HT-29 (cell line): ENCODE results near the gene CDC25B. TPM values are rescaled to one million over a fixed set of nuclear protein-coding genes. Genes with fewer than 3 reads are reported as not detected.
"Not testable (repeated sequence)": the region's sequence is repeated elsewhere in the genome, so short reads cannot be mapped to it uniquely, and the experiment has no call there.

Experiments
- DNase-seq: peaks from one replicate; pipeline ENCODE4 v3.0.0-alpha.2; 2015; ENCODE audit warnings: low spot score
- total RNA-seq: library from RNA; depleted of rRNA; stranded (reverse); fragments of >200 nt; shearing (Covaris generic); gene quantifications from 2 replicates; pipeline ENCODE4 v1.2.3, GENCODE V29; 2014; rRNA removed

The CDC25B gene
- total RNA-seq, 1 experiment from 2014 or later = 71.1 TPM

DNA sequence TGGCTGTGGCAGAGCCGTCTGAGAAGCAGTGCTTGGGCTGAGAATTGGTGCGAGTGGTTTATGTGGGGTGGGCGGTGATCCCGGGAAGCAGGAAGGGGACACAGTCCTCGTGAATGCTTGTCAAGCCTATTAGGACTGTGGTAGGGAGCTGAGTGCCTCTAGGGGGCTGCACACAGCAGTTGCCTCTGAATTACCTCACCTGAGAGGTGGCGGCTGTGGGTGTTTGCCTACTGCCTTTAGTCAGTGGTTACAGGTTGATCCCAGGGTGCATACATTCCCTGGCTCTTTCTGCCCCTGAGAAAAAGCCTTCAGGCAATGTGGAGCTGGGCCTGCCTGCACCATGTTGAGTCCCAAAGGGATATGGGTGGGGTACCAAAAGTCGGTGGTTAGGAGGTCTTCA lies 29.4 kb downstream of the CDC25B start:
- no peak for DNase-seq

DNA sequence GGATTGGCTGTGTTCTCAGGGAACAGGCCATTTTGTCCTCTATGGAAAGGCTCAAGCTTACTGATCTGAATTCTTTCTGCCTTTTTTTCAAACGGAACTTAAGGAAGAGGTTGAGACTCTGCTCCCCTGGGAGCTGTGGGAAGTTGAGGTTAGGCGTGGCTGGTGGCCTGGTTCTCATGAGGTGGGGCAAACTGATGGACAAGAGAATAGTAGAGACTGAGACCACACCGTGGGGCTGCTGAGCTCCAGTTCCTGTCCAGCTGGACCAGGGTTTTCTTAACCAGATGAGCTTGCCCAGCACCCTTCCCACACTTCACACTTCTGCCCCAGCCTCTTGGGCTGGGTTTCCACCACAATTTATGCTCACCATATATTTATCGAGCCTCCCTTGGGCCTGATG lies 30.3 kb downstream of the CDC25B start:
- no peak for DNase-seq

DNA sequence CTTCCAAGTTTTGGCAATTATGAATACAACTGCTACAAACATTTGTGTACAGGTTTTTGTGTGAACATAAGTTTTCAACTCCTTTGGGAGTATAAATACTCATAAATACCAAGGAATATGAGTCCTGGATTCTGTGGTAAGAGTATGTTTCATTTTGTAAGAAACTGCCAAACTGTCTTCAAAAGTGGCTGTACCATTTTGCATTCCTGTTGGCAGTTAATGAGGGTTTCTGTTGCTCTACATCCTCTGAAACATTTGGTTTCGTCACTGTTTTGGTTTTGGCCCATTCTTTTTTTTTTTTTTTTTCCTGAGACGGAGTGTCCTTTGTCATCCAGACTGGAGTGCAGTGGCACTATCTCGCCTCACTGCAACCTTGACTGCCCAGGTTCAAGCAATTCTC lies 32.7 kb downstream of the CDC25B start:
- no peak for DNase-seq

DNA sequence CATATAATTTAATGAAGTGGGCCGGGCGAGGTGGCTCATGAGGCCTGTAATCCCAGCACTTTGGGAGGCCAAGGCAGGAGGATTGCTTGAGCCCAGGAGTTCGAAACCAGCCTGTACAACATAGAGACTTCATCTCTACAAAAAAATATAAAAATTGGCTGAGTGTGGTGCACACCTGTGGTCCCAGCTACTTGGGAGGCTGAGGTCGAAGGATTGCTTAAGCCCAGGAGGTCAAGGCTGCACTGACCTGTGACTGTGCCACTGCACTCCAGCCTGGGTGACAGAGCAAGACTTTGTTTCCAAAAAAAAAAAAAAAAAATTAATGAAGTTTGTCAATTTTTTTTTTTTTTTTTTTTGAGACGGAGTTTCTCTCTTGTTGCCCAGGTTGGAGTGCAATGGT lies 33.8 kb downstream of the CDC25B start:
- DNase-seq = not testable (repeated sequence)

DNA sequence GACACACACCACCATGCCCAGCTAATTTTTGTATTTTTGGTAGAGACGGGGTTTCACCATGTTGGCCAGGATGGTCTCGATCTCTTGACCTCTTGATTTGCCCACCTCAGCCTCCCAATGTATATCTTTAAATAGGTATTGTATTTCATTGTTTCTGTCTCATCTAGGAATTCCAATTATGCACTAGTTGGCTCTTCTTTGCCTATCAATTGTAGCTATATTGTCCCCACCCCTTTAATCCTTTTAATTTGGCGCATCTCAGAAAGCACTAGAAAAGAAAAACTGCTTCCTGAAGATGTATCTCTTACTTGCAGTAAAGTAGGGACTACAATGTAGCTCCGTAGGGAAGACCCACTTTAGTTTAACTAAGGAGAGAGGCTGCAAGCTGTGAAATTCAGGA lies 40.0 kb downstream of the CDC25B start:
- DNase-seq = no peak

DNA sequence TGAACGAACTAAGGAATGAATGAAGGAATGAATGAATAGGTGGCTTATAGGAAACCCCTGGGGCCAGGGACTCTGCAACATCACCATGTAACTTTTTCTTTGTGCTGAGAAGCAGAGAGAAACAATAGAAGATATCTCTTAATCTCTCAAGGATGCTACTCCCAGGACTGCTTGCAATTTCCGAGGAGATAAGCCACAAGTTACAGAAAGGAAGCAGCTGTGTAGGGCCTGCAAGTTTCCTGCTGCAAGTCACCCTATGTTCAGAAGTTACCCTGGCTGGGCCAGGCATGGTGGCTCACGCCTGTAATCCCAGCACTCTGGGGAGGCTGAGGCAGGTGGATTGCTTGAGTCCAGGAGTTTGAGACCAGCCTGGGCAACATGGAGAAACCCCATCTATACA lies 43.2 kb downstream of the CDC25B start:
- no peak for DNase-seq

DNA sequence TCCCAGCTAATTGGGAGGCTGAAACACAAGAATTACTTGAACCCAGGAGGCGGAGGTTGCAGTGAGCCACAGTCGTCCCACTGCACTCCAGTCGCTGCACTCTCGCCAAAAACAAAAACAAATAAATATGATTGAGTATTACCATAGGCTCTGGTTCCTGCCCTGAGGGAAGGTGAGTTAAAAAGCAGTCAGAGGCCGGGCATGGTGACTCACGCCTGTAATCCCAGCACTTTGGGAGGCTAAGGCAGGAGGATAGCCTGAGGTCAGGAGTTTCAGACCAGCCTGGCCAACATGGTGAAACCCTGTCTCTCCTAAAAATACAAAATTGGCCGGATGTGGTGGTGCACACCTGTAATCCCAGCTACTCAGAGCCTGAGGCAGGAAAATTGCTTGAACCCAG lies 44.1 kb downstream of the CDC25B start:
- not testable (repeated sequence) for DNase-seq

DNA sequence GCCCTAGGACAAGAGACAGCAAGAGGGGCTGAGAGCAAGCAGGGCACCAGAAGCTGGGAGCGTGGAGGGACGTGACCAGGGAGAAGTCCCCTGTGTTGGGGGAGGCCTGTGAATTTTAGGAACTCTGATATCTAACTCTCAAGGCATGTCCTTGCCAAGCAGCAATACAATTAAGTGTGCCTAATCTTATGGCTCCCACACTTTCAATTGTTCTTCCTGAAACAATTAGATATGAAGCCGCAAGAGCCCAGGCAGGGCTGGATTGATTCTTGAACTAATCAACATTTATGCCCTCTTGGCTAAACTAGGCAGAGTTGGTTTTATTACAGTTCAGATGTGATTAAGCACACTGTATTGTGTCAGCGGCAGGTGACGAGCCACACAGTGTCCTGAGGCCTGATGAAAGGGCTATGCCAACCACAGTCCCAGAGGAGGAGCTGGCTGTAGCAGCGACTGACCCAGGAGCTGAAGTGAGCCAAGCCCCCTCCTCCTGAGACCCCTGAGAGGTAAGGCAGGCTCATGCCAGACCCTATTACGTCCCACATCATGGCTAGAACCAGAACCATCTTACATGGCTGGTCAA lies 46.3 kb downstream of the CDC25B start:
- DNase-seq = no peak

DNA sequence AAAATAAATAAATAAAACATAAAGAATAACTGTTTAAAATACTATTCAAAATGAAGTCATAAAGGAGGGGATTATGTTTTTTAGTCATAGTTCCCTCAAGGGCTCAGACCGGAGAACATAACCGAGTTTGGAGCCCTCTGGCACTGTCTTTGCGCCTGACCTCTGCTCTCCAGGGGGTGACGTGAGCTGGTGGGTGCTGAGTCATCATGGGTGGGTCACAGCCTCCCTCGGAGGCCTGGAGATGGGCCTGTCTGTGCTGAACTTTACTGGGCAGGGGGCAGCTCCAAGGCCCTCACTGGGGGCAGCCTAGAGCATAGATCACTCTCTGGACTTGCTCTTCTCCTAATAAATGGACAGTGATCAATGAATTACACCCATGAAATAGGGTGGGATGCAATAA lies 47.4 kb downstream of the CDC25B start:
- no peak for DNase-seq

DNA sequence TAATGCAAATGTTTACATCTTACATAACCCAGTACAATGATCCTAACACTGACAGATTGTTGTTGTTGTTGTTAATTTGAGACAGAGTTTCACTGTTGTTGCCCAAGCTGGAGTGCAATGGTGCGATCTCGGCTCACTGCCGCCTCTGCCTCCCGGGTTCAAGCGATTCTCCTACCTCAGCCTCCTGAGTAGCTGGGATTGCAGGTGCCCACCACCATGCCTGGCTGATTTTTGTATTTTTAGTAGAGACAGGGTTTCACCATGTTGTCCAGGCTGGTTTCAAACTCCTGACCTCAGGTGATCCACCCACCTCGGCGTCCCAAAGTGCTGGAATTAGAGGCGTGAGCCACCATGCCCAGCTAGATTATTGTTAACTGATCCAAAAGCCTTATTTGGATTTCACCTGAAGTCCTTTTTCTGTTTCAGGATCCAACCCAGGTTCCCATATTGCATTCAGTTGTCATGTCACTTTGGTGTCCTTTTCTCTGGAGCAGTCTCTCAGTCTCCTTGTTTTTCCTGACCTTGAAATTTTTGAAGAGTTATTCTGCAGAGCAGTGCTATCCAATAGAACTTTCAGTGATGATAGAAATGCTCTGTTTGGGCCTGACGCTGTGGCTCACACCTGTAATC lies 48.0 kb downstream of the CDC25B start:
- not testable (repeated sequence) for DNase-seq

DNA sequence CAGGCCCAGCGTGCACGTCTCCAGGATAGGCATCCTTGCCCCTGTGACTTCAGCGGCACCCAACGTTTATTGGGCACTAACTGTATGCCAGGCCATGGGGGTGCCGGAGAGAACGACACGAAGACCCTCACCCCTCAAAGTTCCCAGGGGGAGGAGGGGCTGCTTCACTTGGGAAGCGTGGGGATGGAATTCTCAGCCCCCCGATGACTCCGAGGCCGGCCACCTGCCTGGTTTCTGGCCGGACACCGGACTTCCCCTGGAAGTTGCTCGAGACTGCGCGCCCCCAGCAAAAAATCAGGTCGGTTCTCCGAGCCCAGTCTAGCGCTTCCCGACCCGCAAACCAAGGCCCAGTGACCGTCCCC lies 50.2 kb downstream of the CDC25B start:
- DNase-seq = no peak

DNA sequence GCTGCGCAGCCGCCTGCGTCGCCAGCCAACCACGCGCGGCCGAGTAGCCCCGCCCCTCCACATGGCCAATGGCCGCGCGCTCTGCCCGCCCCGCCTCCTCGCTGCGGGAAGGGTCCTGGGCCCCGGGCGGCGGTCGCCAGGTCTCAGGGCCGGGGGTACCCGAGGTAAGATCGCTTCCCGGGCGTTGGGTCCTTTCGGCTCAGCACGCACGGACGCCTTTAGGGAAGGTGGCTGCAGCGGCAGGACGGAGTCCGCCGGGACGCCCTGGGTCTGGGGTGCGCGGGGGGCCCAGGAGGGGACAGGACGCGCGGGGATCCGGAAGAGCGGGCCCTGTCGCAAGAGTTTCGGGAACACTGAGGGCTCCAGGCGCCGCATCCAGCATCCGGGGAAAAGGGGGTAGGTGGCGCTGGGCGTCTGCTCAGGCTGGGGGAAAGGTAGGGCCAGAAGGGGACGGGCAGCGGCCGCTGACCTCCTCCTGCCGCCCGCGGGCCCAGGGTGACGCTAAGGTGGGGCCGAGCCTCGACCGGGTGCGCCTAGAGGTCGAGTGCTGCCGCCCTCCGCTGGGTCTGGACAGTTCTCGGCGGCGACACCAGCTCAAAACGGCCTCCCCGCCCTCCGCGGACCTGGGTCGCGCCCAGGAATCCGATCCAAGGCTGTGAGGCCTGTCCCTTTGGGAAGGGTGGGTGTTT lies 50.8 kb downstream of the CDC25B start, which contains the start of gene MAVS:
TSS of gene MAVS (plus strand) at position 95 of the 689 bp plus-strand sequence. CDS start 7,791 bp downstream, outside the sequence.
- DNase-seq = peak; percentile 85

DNA sequence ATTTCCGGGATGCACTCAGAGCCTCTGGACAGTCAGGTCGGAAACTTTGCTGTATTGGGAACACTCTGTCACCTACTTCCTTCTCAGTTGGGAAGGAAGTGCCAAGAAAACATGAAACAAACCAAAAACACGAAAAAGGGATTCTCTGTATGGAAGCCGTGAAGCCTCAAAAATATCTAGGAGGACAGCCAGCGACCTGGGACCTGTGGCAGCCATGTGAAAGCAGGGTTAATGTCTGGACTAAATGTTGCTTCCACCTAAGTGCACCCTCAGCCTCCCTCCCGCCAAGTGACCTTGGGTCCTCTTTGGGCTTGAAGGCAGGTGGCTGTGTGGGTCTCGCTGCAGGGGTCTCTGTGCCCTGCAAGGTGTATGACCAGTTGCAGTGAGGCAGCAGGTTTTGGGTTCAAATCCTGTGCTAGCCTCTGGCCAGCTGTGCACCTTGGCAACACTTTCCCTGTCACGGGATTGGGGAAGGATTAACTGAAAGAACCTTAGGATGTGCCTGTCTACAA lies 51.4 kb downstream of the CDC25B start:
- DNase-seq = peak; percentile 46

DNA sequence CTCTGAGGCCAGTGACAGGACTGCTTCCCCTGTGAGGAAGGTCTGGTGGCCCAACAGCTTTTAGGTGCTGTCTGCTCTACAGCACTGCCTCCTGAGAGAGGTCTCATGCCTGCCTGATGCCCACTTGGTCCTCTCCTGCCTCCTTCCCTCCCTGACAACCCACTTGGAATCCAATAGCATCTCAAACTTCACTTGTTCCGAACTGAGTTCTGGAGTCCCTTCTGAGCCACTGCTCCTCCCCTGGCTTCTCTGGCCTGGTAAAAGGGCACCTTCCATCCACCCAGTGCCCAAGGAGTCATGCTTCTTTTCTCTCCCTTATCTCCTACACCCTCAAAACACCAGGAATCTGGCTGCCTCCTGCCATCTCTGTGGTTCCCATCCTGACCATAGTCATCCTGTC lies 52.5 kb downstream of the CDC25B start:
- DNase-seq = no peak

DNA sequence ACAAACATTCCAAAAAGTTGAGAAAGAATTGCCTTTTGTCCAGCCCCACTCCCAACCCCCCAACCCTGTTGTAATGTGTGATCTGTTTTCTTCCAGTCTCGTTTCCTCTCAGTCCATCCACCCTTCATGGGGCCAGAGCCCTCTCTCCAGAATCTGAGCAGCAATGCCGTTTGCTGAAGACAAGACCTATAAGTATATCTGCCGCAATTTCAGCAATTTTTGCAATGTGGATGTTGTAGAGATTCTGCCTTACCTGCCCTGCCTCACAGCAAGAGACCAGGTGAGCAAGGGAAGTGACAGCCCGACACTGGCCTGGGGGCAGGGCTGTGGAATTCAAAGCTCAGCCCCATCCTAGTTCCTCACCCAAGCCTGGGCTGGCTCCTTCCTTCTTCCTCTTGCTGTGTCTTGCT lies 58.4 kb downstream of the CDC25B start:
- peak; percentile 22 for DNase-seq

Other genes starting within 250 kb of the CDC25B start
- gene GFRA4, start 132.9 kb upstream of the CDC25B start, total RNA-seq = not detected in 2 replicates
- not detected in 2 replicates for gene ADAM33, start 114.3 kb upstream of the CDC25B start, total RNA-seq
- not detected in 2 replicates for gene SIGLEC1, start 83.7 kb upstream of the CDC25B start, total RNA-seq
- not detected in 2 replicates for gene HSPA12B, start 63.6 kb upstream of the CDC25B start, total RNA-seq
- gene ADISSP, start 28.6 kb upstream of the CDC25B start, total RNA-seq = 137 TPM in 2 replicates
- 0.81 and 0.92 TPM in 2 replicates for gene SPEF1, start 14.9 kb upstream of the CDC25B start, total RNA-seq
- 205 and 222 TPM in 2 replicates for gene CENPB, start 9.6 kb upstream of the CDC25B start, total RNA-seq
- 40.2 and 41.0 TPM in 2 replicates for gene AP5S1, start 24.2 kb downstream of the CDC25B start, total RNA-seq
- gene MAVS, start 50.5 kb downstream of the CDC25B start, total RNA-seq = 23.8 and 27.3 TPM in 2 replicates
- 34.6 and 39.1 TPM in 2 replicates for gene PANK2, start 93.1 kb downstream of the CDC25B start, total RNA-seq
- 1.4 and 2.3 TPM in 2 replicates for gene RNF24, start 219.2 kb downstream of the CDC25B start, total RNA-seq